ENCODE data around the gene NDRG3.
A peak's percentile ranks its signal among the peaks of the same experiment; 100 is the strongest.

NDRG3 gene

DNA sequence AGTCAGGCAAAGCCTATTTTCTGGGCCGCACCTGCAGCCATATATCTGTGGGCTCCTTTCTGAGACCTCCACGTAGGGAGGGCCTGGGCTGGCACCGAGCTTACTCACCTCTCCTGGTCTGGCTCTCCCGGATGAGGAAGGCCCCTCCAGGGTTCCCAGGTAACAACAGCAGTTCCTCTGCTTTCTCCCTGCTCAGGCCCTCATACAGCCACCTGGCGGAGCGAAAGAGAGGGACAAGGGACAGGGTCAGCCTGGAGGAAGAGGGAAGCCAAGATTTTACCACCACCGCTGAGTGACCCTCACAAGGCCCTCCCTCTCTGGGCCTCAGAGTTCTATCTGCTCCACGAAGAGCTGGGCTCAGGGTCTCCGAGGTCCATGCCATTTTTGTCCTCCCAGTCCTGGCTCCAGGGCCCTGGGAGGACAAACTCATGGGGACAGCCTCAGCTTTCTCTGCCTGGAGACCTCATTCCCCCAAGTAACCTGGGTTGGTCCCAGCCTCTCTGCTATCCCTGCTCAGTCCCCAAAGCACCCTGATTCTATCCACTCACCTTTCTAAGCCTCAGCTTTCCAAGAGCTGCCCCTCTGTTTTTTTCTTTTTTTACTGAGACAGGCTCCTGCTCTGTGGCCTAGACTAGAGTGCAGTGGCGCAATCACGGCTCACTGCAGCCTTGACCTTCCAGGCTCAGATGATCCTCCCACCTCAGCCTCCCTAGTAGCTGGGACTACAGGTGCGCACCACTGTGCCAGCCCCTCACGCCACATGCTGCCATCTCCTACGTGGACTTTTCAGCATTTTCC is 113.2 kb downstream of the NDRG3 start:
- ChIA-PET CTCF (interaction anchor here (1.0 to 1.6 kb wide), 5 partner anchors 9 to 81 kb away, joined by 3 to 4 read pairs (median 3); no protein-coding TSS in a partner anchor), POLR2A (no interaction called here)
- TF ChIP-seq, protein P1, sequence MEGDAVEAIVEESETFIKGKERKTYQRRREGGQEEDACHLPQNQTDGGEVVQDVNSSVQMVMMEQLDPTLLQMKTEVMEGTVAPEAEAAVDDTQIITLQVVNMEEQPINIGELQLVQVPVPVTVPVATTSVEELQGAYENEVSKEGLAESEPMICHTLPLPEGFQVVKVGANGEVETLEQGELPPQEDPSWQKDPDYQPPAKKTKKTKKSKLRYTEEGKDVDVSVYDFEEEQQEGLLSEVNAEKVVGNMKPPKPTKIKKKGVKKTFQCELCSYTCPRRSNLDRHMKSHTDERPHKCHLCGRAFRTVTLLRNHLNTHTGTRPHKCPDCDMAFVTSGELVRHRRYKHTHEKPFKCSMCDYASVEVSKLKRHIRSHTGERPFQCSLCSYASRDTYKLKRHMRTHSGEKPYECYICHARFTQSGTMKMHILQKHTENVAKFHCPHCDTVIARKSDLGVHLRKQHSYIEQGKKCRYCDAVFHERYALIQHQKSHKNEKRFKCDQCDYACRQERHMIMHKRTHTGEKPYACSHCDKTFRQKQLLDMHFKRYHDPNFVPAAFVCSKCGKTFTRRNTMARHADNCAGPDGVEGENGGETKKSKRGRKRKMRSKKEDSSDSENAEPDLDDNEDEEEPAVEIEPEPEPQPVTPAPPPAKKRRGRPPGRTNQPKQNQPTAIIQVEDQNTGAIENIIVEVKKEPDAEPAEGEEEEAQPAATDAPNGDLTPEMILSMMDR (IDR thresholded peaks at IDR 0.05; ENCODE audit: control extremely low read depth, extremely low read depth, low read depth, missing control alignments), result no peak
- DNase-seq (ENCODE audit: extremely low spot score), result no peak

DNA sequence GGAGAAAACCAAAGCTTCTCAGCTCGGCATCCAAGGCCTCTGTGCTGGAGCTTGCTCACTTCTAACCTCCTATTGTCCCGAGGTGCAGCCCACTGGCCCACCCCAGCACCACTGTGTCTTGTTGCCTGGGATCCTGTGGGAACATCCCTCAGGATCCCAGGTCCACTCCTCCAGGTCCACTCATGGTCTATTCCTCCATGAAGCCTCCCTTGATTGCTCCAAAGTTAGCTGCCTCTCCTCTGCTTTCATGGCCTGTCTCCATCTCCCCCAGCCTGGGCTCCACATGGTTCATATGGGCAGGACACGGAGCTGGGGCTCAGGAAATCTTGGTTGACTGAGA is 113.8 kb downstream of the NDRG3 start:
- ChIA-PET CTCF (interaction anchor here (1.0 to 1.6 kb wide), 4 partner anchors 8 to 39 kb away, joined by 3 to 4 read pairs (median 4); no protein-coding TSS in a partner anchor), POLR2A (no interaction called here)
- TF ChIP-seq, protein P1 (IDR thresholded peaks at IDR 0.05; ENCODE audit: control extremely low read depth, extremely low read depth, low read depth, missing control alignments), result no peak
- DNase-seq (ENCODE audit: extremely low spot score), result no peak

DNA sequence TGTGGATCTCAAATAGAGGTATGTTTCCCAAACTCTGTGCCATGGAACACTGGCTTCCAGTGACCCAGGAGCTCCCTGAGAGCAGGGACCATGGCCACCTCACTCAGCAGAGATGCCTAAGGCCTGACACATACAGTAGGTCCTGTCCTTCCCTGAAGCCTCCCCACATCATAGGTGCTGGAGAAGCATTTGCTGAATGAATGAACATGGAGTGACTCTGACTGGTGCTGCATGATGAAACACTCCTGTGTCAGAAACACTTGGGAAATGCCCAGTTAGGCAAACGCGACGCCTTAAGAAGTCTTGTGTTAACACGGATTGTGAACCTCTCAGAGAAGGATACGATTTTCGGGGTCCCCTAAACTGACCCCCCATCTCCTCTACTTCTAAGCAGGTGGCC is 114.2 kb downstream of the NDRG3 start:
- POLR2A ChIA-PET, result no interaction called here
- no peak for DNase-seq (ENCODE audit: extremely low spot score)
- CTCF ChIA-PET, result interaction anchor here (1.6 kb wide), 1 partner anchor 27 kb away, joined by 3 read pairs; no protein-coding TSS in a partner anchor
- TF ChIP-seq, protein P1 (IDR thresholded peaks at IDR 0.05; ENCODE audit: control extremely low read depth, extremely low read depth, low read depth, missing control alignments), result no peak

DNA sequence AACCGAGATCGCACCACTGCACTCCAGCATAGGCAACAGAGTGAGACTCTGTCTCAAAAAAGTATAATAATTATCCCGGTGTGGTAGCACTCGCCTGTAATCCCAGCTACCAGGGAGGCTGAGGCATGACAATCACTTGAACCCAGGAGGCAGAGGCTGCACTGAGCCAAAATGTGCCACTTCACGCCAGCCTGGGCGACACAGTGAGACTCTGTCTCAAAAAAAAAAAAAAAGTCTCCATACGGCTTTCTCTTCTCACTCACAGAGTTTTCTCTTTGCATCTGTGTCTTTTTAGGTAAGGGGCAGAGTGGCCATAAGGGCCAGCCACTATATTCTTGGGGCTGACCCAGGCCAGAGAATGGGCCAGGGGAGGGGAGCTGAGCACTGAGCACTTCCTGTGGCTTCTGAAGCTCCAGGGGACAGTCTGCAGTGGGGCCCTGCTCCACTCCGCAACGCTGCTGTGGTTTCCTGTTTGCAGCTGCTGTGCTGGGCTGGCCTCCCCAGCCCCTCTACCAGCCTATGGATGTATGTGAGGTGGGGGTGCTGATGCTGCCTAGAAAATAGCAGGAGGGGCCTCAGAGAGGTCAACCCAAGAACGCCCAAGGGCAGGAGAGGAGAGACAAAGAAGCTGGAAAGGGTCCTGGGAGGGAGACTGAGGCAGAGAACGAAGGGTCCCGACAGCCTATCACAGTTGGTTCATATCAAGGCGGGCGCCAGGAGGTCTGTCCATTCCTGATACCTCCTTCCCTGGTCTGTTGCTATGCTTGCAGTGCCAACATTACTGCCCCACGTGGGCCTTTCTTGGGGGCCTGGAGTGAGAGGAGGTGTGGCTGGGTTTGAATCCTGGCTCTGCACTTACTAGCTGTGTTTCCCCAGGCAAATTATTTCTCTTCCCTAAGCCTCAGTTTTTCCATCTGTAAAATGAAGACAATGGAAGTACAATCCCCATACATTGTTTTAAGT is 115.9 kb downstream of the NDRG3 start:
- peak; percentile 57 for DNase-seq (ENCODE audit: extremely low spot score)
- CTCF ChIA-PET, result interaction anchor here (0.8 to 2.2 kb wide), 3 partner anchors 17 to 185 kb away, joined by 3 to 6 read pairs (median 3); no protein-coding TSS in a partner anchor
- POLR2A ChIA-PET, result interaction anchor here (0.8 kb wide), 1 partner anchor 17 kb away, joined by 3 read pairs; no protein-coding TSS in a partner anchor
- TF ChIP-seq, protein P1 (IDR thresholded peaks at IDR 0.05; ENCODE audit: control extremely low read depth, extremely low read depth, low read depth, missing control alignments), result no peak

DNA sequence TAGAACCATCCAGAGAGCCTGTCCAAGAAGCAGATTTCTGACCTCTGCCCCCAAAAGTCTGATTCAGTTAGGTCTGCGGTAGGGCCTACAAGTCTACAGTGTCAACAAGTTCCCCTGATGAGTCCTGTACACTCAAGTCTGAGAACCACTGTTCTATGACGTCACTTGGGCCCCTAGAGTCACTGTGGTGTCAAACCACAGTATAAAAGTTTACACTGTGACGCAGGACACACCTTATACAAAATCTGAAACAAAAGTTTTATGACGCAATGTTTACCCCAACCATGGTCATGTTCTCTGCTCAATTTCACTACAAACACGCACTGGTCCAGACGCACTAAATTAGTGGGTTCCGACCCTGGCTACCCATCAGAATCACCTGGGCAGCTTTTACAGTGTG is 117.8 kb downstream of the NDRG3 start:
- DNase-seq (ENCODE audit: extremely low spot score), result no peak
- TF ChIP-seq, protein P1 (IDR thresholded peaks at IDR 0.05; ENCODE audit: control extremely low read depth, extremely low read depth, low read depth, missing control alignments), result no peak
- CTCF ChIA-PET, result interaction anchor here (1.0 to 1.3 kb wide), 2 partner anchors 15 to 38 kb away, joined by 3 read pairs; no protein-coding TSS in a partner anchor
- POLR2A ChIA-PET, result no interaction called here

DNA sequence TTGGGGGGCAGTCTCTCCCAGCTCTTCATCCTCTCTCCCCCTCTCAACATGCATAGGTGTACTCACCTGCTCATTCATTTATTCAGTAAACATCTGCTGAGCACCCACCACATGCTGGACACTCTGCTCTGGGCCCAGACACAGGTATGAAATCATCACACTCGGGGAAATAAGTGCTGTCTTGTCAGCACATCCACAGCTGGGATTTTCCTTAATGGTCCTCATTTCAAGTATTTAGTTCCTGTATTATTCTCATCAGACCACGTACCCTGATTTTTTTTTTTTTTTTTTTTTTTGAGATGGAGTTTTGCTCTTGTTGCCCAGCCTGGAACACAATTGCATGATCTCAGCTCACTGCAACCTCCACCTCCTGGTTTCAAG is 121.0 kb downstream of the NDRG3 start:
- CTCF ChIA-PET, result interaction anchor here (1.0 to 2.5 kb wide), 4 partner anchors 11 to 296 kb away, joined by 3 to 15 read pairs (median 4); no protein-coding TSS in a partner anchor
- POLR2A ChIA-PET, result interaction anchor here (0.6 to 0.7 kb wide), 2 partner anchors 21 to 51 kb away, joined by 3 to 7 read pairs; partner anchors contain the start of gene TGIF2
- no peak for DNase-seq (ENCODE audit: extremely low spot score)
- TF ChIP-seq, protein P1 (IDR thresholded peaks at IDR 0.05; ENCODE audit: control extremely low read depth, extremely low read depth, low read depth, missing control alignments), result no peak
